ENCODE results near the gene KIF2C.

GRCh38 chr1:44798481-44799365, 59.1 kb downstream of the KIF2C start:
- TF ChIP-seq, protein P1, sequence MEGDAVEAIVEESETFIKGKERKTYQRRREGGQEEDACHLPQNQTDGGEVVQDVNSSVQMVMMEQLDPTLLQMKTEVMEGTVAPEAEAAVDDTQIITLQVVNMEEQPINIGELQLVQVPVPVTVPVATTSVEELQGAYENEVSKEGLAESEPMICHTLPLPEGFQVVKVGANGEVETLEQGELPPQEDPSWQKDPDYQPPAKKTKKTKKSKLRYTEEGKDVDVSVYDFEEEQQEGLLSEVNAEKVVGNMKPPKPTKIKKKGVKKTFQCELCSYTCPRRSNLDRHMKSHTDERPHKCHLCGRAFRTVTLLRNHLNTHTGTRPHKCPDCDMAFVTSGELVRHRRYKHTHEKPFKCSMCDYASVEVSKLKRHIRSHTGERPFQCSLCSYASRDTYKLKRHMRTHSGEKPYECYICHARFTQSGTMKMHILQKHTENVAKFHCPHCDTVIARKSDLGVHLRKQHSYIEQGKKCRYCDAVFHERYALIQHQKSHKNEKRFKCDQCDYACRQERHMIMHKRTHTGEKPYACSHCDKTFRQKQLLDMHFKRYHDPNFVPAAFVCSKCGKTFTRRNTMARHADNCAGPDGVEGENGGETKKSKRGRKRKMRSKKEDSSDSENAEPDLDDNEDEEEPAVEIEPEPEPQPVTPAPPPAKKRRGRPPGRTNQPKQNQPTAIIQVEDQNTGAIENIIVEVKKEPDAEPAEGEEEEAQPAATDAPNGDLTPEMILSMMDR (IDR thresholded peaks at IDR 0.05; ENCODE audit: poor library complexity), result no peak
- no peak for TF ChIP-seq EZH2 (IDR thresholded peaks at IDR 0.05; ENCODE audit: borderline replicate concordance)

Data from hepatocyte (in vitro differentiated cells).